GM21717 (cell line): ENCODE results near the gene IFT43.
"Not testable (repeated sequence)": the region's sequence is repeated elsewhere in the genome, so short reads cannot be mapped to it uniquely, and the experiment has no call there.

Experiments used
- ATAC-seq: cut with Tn5 transposase; IDR thresholded peaks from one replicate; pipeline ENCODE4 v1.9.1; 2021; ENCODE audit warnings: mild to moderate bottlenecking, moderate library complexity; ENCODE audit not compliant: unreplicated experiment

IFT43 gene

DNA sequence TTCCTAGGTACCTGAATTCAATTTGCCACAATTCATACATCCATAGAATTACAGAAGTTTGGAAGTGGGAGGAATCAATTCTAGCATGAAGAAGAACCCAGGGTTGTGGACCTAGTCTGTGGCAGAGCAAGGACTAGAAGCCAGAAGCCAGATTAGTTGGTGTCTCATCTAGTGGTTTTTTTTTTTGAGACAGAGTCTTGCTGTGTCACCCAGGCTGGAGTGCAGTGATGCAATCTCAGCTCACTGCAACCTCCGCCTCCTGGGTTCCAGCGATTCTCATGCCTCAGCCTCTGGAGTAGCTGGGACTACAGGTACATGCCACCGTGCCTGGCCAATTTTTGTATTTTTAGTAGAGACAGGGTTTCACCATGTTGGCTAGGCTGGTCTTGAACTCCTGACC is 24.1 kb downstream of the IFT43 start:
- ATAC-seq = not testable (repeated sequence)

- ATAC-seq = no peak
These were observed 26.4 kb downstream of the IFT43 start for GRCh38 chr14:76011930-76012329.

DNA sequence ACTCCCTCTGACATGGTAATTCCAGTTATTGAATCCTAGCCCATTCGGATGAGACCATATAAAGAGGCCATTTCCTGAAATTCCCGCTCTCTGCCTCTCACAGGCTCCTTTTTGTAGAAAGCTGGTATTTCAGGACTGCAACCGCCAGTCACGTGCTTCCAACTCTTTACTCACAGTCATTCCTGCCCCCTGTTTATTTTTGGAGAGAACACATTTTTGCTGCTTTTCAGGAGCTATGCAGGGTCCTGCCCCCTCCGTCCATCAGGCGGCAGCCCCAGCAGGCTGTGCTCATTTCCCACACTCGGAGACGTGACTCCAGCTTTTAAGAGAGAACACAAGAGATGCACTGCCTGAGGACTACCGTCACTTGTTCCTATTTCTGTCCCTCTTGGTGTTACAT is 26.8 kb downstream of the IFT43 start:
- no peak for ATAC-seq

- no peak for ATAC-seq
These were observed 29.6 kb downstream of the IFT43 start for GRCh38 chr14:76015191-76015590.

- no peak for ATAC-seq
These were observed 30.1 kb downstream of the IFT43 start for GRCh38 chr14:76015668-76016067.

- no peak for ATAC-seq
These were observed 34.1 kb downstream of the IFT43 start for GRCh38 chr14:76019676-76020075.

GRCh38 chr14:76022991-76023390 is 37.4 kb downstream of the IFT43 start:
- ATAC-seq = no peak

DNA sequence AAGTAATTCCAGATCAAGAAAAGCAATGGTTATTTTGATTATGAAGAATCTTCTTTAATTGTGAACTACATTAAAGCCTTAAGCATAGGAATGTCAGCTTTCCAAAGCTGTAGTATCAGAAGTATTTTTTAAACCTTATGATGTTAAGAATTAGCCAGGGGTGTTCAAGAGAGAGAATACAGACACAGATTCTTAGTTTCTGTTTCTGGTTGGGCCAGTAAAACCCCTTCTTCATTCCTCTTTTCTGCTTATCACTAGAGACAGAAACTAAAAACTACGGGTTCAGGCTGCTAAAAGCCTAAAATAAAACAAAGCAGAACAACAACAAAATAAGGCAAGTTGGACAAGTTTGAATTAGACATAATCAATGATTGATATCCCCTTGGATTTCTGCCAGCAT is 38.2 kb downstream of the IFT43 start:
- ATAC-seq = no peak

GRCh38 chr14:76024211-76024907 is 38.8 kb downstream of the IFT43 start:
- ATAC-seq = no peak

GRCh38 chr14:76034566-76034965 is 49.0 kb downstream of the IFT43 start:
- no peak for ATAC-seq

- no peak for ATAC-seq
These were observed 55.1 kb downstream of the IFT43 start for GRCh38 chr14:76040704-76041103.

DNA sequence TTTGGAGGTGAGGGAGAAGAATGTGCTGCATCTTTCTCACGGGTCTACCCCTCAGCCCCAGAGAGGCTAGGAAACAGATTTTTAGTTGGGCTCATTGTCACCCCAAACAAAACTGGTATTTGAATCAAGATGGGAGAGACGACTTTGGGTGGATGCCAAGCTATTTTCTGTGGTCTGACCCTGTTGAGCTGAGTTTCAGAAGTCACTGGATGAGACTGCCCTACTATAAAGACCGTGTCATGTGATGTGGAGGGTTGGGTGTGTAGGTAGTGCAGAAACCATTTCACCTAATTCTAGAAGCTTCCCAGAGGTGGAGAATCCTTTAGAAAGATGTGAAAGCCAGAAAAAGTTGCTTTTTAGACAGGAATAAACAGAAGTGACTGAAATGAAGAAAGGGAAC is 60.2 kb downstream of the IFT43 start:
- no peak for ATAC-seq

DNA sequence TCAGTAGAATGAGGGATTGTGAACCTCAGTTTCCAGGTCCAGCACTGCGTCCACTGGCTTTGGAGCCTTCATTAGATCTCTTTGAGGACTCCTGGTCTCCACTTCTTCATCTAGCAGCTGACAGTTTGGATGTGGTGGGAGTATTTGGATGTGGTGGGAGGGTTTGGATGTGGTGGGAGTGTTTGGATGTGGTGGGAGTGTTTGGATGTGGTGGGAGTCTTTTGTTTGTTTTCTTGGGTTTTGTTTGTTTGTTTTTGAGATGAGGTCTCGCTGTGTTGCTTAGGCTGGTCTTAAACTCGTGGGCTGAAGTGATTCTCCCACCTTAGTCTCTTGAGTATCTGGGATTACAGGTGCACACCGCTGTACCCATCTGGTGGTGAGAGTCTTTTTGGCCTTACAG is 64.7 kb downstream of the IFT43 start:
- ATAC-seq = no peak

GRCh38 chr14:76050797-76051392 is 65.3 kb downstream of the IFT43 start:
- no peak for ATAC-seq

- ATAC-seq = no peak
These were observed 66.3 kb downstream of the IFT43 start for GRCh38 chr14:76051717-76052465.

DNA sequence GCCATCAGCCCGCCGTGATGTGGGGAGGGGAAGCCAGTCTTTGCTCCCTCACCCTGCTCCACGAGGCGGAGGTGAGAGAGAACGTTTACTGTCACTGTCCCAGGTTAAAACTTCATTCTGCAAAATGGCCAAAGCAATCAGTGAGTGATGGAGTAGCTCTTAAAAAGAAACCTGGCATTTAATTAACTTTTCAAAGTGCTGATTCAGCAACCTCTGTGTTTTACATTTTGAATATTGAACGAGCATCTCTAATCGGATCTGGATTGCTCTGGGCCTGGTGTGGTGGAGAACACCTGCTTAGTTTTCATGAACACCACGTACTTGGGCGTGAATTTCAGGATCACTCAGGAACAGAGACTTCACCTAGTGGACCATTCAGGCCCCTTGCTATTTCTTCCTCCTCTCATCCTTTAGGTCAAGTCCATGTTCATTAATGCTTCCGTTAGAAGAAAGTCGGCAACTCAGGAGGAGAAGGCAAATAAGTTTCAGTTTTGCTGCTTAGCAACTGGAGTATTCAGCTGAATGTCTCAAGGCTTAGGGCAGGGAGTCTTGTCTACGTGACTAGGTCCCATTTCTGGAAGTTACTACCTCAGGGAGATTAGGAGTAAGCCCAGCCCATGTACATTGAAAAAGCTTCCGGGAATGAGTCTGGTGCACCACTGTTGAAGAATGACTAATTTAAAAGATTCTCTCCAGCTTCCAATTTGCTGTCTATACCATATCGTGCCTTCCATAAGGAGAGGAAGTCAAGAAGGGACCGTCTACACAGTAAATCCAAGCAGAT is 68.2 kb downstream of the IFT43 start:
- no peak for ATAC-seq

DNA sequence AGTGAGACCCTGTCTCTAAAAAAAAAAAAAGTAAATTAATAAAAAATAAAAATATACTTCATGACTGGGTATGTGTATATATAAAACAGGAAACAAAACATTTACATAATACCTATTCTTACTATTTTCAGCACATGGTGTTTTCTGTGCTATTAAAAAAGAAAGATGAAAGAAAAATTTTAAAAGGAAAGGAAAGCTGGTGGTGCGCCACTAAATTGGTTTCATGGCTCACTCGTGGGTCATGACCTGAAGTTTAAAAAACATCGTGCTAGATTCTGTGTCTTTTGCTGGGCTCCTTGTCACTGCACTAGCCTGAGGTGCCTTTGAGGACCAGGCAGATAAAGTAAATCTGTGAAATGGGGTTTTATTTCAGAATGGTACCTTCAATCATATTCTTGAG is 69.8 kb downstream of the IFT43 start:
- no peak for ATAC-seq

DNA sequence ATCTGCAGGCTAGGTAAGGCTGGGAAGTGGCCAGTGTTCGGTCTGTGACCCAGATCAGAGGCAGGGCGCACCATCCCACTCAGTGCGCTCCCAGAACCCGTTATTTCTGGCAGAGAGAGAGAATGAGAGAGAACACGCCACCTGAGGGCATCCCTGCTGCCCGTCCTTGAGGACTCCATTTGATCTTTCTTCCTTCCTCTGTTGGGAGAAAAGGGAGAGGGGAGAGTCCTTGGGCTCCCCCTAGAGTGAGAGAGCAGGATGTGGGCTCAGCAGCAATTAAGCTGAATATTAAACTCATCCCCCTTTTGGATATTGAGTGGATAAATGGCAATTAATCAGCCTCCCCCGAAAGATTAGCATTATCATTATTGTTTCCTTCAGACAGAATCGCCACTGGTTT is 70.6 kb downstream of the IFT43 start:
- no peak for ATAC-seq

DNA sequence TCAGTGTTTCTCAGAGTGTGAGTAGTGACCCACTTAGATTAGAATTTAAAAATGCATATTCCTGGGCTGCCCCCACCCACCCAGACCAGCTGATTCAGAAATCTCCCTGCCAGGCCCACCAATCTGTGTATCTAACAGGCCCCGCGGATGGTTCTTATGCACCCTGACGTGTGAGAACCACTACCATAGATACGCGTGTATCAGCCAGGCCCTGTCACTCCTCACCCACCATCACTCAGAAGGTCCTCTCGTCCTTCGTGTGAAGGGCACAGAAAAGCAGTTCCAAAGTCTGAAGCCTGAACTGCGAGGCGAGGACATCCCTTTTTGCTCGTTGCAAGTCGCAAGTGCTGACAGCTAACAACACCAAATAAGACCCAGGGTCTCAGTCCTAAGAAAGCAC is 72.4 kb downstream of the IFT43 start:
- ATAC-seq = no peak

GRCh38 chr14:76063327-76063726 is 77.8 kb downstream of the IFT43 start:
- no peak for ATAC-seq

- no peak for ATAC-seq
These were observed 80.0 kb downstream of the IFT43 start for GRCh38 chr14:76065519-76065918.
